Upper lobe of left lung (tissue), 4 donors: Measurements from ENCODE around the gene TMEM87A.

Experiments used
- POLR2A ChIP-seq, 4 donors: fragments of 450-650 bp; IDR thresholded peaks; one replicate each; pipeline ENCODE4 v1.5.1; 2016 to 2017; ENCODE audit warnings: antibody characterized with exemption in 4 of 4, mild to moderate bottlenecking in 2 of 4
- POLR2AphosphoS5 ChIP-seq, 2 donors: sonication (generic); formaldehyde crosslinking; IDR thresholded peaks; one replicate each; pipeline ENCODE4 v1.5.1; 2017; ENCODE audit warnings: antibody characterized with exemption in 2 of 2
- TF ChIP-seq, protein P1 (sequence below), 6 experiments: fragments of 450-650 bp in 4 of 6; fragments of 200-600 bp in 2 of 6; sonication (generic) in 2 of 6; IDR thresholded peaks; one replicate each; pipeline ENCODE4 v1.5.1; 2016 to 2019; ENCODE audit warnings: antibody characterized with exemption in 6 of 6

DNA sequence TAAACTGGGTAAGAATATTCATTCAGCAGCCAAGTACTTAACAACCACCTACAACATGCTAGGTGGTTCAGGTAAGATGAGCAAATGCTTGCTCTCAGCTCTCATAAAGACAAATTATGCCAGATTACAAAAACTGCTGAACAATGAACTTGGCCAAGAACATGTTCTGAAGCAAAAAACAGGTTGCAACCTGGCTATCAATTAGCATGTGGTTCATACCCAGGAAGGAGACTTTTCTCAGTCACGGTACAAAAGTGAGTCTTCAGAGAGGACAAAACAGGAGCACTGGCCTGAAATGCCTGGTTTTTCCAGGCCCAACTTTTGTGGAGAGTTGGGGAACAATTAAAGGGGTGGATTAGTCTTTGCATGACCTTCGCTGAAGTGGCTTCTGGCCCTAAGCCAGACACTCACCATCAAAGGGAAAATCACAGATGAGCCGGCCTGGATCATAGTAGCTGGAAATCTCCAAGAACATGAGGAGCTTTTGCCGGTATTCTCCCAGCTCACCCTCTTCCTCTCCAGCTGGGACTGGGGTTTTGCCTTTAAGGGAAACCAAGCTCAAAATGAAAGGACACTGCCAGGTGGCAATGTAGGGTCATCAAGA, 109.2 kb downstream of the TMEM87A start:
- TF ChIP-seq, protein P1, sequence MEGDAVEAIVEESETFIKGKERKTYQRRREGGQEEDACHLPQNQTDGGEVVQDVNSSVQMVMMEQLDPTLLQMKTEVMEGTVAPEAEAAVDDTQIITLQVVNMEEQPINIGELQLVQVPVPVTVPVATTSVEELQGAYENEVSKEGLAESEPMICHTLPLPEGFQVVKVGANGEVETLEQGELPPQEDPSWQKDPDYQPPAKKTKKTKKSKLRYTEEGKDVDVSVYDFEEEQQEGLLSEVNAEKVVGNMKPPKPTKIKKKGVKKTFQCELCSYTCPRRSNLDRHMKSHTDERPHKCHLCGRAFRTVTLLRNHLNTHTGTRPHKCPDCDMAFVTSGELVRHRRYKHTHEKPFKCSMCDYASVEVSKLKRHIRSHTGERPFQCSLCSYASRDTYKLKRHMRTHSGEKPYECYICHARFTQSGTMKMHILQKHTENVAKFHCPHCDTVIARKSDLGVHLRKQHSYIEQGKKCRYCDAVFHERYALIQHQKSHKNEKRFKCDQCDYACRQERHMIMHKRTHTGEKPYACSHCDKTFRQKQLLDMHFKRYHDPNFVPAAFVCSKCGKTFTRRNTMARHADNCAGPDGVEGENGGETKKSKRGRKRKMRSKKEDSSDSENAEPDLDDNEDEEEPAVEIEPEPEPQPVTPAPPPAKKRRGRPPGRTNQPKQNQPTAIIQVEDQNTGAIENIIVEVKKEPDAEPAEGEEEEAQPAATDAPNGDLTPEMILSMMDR (IDR thresholded peaks at IDR 0.05): no peak
- TF ChIP-seq POLR2AphosphoS5 (IDR thresholded peaks at IDR 0.05) (no peak), POLR2A (IDR thresholded peaks at IDR 0.05) (no peak)
